ENCODE measurements around the gene GRIK3.

Gene GRIK3

DNA sequence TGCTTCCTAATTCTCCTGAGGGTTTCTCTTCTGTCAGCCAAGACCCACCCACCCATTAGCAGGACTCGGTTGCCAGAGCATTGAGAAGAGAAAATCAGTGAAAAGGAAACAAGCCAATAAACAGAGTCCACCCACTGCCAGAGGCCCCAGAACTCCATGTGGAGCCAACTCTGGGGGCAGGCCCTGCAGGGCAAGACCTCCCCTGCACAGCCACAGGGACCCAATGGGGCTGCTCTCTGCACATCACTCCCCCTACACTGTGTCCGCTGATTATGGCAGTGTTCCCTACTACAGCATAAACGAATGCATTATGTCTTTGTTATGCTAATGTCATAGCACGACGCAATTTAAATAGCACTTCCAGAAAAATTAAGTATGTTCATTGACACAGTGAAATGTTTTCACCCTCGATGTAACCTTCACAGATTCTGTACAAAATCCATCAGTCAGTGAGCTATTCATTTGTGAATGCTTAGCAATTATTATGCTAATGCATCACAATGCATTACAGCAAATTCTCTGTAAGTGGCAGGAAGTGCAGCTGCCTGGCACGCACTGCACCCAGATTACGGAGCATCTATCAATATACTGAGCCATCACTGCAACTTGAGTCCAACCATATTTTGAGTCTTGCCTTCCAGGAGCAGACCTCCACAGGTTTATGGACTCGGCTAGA lies 56.4 kb downstream of the GRIK3 start:
- DNase-seq (ENCODE audit: low read depth): no peak

DNA sequence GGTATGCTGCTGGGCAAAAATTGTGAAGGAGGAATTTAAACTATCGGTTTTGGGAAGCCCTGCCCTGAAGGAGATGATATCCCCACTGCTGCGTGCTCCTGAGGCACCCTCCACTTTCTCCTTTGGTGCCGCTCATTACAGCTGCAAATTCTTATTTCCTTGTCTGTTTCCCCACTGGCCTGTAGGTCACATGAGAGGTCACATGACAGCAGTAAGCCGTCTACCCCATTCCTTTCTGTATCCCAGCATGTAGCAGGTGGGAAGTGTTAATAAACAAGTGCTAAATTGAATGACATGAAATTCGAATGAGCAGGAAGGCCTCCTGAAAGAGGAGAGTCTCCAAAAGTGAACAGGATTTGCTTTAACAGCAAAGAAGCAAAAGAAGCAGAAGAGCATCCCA lies 58.7 kb downstream of the GRIK3 start:
- no peak for DNase-seq (ENCODE audit: low read depth)

- DNase-seq (ENCODE audit: low read depth): no peak
Observed at GRCh38 chr1:36973056-36973455, 61.3 kb downstream of the GRIK3 start.

DNA sequence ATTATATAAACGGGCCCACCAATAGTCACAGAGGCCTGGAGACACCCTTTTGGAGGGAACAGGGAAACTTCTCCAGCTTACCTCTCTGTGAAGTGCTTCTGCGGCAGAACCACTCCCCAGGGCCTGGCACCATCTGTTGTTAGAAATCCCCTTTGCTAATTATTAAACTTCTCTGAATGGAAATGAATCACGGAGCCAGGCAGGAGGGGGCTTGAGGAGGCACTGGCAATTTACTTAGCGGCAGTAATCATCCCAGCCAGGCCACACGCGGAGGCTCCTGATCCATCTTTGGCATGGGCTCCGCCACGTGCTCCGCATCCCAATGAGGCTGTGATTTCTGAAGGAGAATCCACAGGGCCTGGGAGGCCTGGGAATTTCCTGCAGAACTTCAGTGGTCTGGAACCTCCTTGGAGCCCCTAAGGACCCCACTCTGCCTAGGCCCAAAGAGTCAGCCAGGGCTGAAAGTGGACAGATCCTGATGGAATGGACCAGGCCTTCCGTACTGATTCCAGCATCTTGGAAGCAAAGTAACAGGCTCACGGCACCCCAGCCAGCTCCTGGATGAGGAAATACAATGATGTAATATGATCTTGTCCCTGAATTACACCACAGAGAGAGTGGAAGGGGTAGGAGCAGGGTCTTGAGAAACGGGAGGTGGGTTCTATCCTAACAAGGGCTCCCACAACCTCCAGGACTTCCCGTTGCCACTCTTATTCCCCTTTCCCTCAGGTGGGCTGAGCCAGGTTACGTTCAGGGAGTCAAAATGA lies 62.3 kb downstream of the GRIK3 start:
- no peak for DNase-seq (ENCODE audit: low read depth)

- DNase-seq (ENCODE audit: low read depth): no peak
Observed at GRCh38 chr1:36968730-36969129, 65.6 kb downstream of the GRIK3 start.

DNA sequence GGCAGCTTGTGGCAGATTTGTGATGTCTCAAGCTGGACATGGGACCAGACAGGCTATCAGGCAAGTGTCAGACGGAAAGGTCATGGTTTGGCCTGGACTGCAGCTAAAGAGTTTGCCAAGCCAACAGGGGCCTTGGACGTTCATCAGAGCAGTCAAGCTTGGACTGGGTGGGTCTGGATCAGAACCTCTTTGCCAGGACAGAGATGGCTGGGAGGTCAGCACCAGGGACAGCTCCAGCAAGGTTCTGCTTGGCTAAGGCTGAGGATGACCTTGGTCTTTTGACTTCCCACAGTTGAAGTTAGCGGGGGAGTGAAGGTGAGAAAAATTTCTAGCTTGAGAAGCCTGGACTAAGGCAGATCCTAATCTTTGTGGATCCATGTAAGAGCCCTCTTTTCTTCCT lies 68.1 kb downstream of the GRIK3 start:
- no peak for DNase-seq (ENCODE audit: low read depth)

GRCh38 chr1:36965275-36966159 lies 68.8 kb downstream of the GRIK3 start:
- DNase-seq (ENCODE audit: low read depth): no peak

GRCh38 chr1:36964830-36965229 lies 69.5 kb downstream of the GRIK3 start:
- no peak for DNase-seq (ENCODE audit: low read depth)

DNA sequence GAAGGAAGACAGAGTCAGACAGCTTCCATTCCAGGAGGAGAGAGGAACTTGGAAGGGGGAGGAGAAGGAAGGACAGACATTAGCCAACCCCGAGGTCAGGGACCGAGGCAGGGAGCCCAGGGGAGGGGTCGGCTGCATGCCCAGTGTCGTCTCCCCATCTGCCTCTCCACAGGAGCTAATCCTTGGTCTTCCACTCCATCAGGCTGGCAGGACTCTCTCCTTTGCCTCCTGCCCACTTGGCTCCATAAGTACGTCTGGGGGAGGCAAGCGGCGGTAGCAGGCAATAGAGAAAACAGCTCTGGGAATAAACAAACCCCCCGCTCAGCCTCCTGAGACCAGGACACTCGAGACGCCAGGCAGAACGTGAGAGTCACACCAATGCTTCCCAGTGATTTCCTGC lies 71.3 kb downstream of the GRIK3 start:
- DNase-seq (ENCODE audit: low read depth): no peak

GRCh38 chr1:36961062-36961615 lies 73.2 kb downstream of the GRIK3 start:
- no peak for DNase-seq (ENCODE audit: low read depth)

DNA sequence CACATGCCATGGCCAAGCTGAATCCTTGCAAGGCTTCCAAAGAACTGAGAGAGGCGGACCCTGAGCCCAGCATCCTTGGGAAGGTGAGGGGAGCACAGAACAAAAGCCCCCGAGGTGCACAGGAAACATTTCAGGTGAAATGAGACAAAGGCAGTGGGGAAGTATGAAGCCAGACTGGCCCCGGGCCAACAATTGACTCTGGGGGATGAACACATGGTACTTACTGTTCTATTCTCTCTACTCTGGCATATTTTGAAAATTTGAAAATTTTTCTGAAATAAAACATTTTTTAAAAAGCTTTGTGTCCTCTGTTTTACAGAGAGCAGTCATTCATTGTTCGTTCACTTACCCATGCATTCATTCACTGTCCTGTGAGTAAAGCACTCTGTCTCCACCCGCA lies 77.7 kb downstream of the GRIK3 start:
- no peak for DNase-seq (ENCODE audit: low read depth)

DNA sequence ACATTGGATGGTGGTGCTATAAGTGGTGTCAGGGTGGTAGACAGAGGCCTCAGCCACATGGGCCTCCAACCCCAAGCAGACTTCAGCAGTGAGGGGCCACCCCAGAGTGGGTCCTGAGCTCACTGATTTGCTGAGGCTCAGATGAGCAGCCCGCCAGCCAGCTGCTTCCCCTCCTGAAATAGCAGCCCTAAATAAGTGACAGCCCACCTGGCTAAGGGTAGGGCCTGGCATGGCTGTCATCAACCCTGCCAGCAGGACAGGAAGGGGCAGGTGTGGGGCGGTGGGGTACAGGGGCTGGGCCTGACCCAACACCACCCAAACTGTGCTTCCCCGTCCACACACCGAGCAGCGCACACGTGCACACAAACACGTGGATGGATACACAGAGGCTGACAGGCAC lies 79.3 kb downstream of the GRIK3 start:
- DNase-seq (ENCODE audit: low read depth): no peak

- DNase-seq (ENCODE audit: low read depth): no peak
Observed at GRCh38 chr1:36953061-36953460, 81.3 kb downstream of the GRIK3 start.

DNA sequence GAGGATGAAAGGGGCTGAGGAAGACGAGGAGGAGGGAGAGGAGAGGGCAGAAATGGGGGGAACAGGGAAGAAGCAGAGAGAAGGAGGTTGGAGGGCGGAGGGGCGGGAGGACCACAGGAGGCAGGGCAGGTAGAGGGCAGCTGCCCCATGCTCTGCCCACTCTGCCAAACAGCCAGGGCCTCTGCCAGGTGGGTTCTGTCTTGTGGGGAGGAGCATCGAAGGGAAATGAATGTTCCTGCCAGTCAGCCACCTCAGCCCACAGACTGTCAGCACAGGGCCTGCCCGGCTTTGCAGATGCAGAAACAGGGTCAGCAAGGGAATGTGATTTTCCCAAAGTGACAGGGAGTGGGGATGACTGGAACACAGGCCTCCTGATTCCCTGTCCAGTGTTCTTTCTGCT lies 82.6 kb downstream of the GRIK3 start:
- DNase-seq (ENCODE audit: low read depth): no peak

DNA sequence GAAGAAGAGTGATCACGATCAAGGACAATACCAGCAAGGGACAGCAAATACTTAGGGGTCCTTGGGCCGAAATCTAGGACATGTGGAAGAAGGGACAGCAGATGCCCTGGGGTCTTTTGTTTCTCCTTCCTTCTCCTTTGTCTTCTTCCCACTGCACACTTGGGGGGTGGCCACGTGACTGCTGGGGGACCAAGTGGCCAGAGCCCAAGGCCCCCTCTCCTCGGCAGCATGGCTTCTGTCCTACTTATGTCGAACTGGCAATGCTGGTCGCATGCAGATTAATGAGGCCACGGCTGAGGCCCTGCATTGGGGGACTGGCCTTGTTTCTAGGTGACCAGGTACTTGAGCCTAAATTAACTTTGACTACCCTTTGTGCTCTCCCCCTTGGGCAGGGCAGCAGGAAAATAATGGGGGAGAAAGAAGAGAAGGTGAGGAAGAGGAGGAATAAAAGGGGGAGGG lies 83.0 kb downstream of the GRIK3 start:
- no peak for DNase-seq (ENCODE audit: low read depth)

- DNase-seq (ENCODE audit: low read depth): no peak
Observed at GRCh38 chr1:36950604-36951291, 83.6 kb downstream of the GRIK3 start.

DNA sequence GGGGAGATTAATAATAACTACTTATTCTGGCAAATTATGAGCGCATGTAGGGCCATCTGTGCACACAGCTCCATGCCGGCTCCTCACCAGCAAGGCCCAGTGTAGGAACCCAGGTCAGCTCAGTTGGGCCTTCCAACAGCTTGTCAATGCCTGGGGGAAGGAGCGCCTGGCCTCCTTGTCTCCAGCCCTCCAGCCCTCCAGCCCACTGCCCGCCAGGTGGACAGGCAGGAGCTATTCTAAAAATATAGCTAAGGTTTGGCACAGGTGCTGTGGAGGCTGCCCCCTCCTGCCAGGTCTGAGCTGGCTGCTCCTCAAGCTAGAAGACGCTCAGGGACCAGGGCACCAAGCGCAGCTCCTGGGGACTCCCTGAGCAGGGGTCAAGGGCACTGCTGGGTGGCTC lies 85.7 kb downstream of the GRIK3 start:
- no peak for DNase-seq (ENCODE audit: low read depth)

DNA sequence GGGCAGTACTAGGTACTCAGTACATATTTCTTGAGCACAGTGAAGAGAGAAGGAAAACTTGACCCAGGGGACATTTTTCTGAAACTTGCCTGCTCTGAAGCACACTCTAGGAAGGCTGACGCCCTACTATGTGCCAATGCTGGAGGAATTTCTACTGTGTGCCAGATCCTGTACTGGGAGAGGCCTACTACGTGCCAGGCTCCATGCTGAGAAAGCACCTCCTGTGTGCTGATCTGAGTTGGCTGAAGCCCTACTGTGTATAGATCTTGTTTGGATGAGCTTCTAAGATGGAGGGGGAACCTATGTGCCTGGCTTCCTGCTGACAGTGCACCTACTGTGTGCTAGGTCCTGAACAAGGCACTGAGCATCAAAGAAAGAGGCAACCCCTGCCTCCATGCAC lies 86.2 kb downstream of the GRIK3 start:
- DNase-seq (ENCODE audit: low read depth): no peak

GRCh38 chr1:36947384-36947783 lies 86.9 kb downstream of the GRIK3 start:
- no peak for DNase-seq (ENCODE audit: low read depth)

DNA sequence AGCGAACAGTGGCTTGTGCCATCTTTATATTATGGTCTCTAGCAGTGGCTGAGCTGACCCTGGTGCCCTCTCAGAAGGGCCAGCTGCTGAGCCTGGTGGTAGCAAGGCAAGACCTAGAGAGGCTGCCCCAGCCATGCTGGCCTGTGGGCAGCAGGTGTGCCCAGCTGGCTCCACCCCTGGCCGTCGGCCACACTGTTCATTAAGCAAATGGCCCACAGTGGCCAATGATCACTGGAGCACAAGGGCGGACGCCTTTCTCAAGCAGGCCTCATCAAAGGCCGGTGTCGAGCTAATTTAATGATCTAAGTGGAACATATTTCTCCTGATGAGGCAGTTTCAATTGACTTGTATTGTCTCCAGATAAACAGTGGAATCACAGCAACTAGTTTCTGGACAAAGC lies 89.4 kb downstream of the GRIK3 start:
- no peak for DNase-seq (ENCODE audit: low read depth)

GRCh38 chr1:36942148-36942547 lies 92.2 kb downstream of the GRIK3 start:
- no peak for DNase-seq (ENCODE audit: low read depth)
